8988T (cell line): ENCODE data around the gene SLIT2.

ENCODE experiments used
- DNase-seq: peaks from one replicate; pipeline ENCODE4 v3.0.0; 2011

The SLIT2 gene

GRCh38 chr4:20266215-20267082 is 14.7 kb downstream of the SLIT2 start:
- no peak for DNase-seq

GRCh38 chr4:20268028-20268427 is 16.3 kb downstream of the SLIT2 start:
- DNase-seq = no peak

- DNase-seq = no peak
Observed at GRCh38 chr4:20269320-20269719, 17.6 kb downstream of the SLIT2 start.

GRCh38 chr4:20271950-20272349 is 20.2 kb downstream of the SLIT2 start:
- DNase-seq = no peak

- DNase-seq = no peak
Observed at GRCh38 chr4:20272411-20272872, 20.7 kb downstream of the SLIT2 start.

- DNase-seq = no peak
Observed at GRCh38 chr4:20273793-20274192, 22.1 kb downstream of the SLIT2 start.

- DNase-seq = no peak
Observed at GRCh38 chr4:20276848-20277247, 25.1 kb downstream of the SLIT2 start.

GRCh38 chr4:20278195-20278594 is 26.5 kb downstream of the SLIT2 start:
- no peak for DNase-seq

GRCh38 chr4:20279381-20279780 is 27.7 kb downstream of the SLIT2 start:
- DNase-seq = no peak

GRCh38 chr4:20281453-20281852 is 29.7 kb downstream of the SLIT2 start:
- DNase-seq = no peak

GRCh38 chr4:20283039-20283438 is 31.3 kb downstream of the SLIT2 start:
- DNase-seq = no peak

- DNase-seq = no peak
Observed at GRCh38 chr4:20284990-20285389, 33.3 kb downstream of the SLIT2 start.

- no peak for DNase-seq
Observed at GRCh38 chr4:20287246-20287645, 35.5 kb downstream of the SLIT2 start.

GRCh38 chr4:20288047-20288650 is 36.4 kb downstream of the SLIT2 start:
- no peak for DNase-seq

GRCh38 chr4:20288846-20289512 is 37.3 kb downstream of the SLIT2 start:
- no peak for DNase-seq

GRCh38 chr4:20289782-20290181 is 38.1 kb downstream of the SLIT2 start:
- DNase-seq = no peak

GRCh38 chr4:20292739-20293138 is 41.0 kb downstream of the SLIT2 start:
- no peak for DNase-seq

- DNase-seq = no peak
Observed at GRCh38 chr4:20297261-20297660, 45.6 kb downstream of the SLIT2 start.

GRCh38 chr4:20297783-20298182 is 46.1 kb downstream of the SLIT2 start:
- DNase-seq = no peak

GRCh38 chr4:20298455-20298854 is 46.8 kb downstream of the SLIT2 start:
- DNase-seq = no peak

- DNase-seq = no peak
Observed at GRCh38 chr4:20298986-20299385, 47.3 kb downstream of the SLIT2 start.

- DNase-seq = no peak
Observed at GRCh38 chr4:20299515-20299914, 47.8 kb downstream of the SLIT2 start.

- no peak for DNase-seq
Observed at GRCh38 chr4:20301161-20301560, 49.5 kb downstream of the SLIT2 start.
